Spleen (tissue), 11 donors: ENCODE results near the gene TMEM132D. TPM values are rescaled to one million over a fixed set of nuclear protein-coding genes. Genes with fewer than 3 reads are reported as not detected.

Experiments
- DNase-seq: peaks from one replicate; pipeline ENCODE4 v3.0.0-alpha.2; 2020
- H3K27ac ChIP-seq, 8 donors: fragments of 200-600 bp; sonication (generic) in 7 of 8; 1 replicate in 4 of 8; 2 replicates in 4 of 8; pipeline versions ENCODE4 v1.5.0 to v1.8.0; 2016 to 2021; ENCODE audit warnings: inconsistent platforms in 4 of 8, mild to moderate bottlenecking in 4 of 8, moderate library complexity in 1 of 8
- H3K27me3 ChIP-seq, 7 donors: fragments of 200-600 bp; sonication (generic) in 6 of 7; replicated peaks in 1 of 7; 1 replicate in 4 of 7; 2 replicates in 3 of 7; pipeline versions ENCODE4 v1.5.0 to v1.8.0; 2016 to 2021; ENCODE audit warnings: inconsistent platforms in 3 of 7, mild to moderate bottlenecking in 1 of 7
- H3K36me3 ChIP-seq, 6 donors: fragments of 200-600 bp; sonication (generic) in 5 of 6; 1 replicate in 4 of 6; 2 replicates in 2 of 6; pipeline versions ENCODE4 v1.5.0 to v1.8.0; 2016 to 2021; ENCODE audit warnings: inconsistent platforms in 2 of 6
- H3K4me1 ChIP-seq, 6 donors: fragments of 200-600 bp; sonication (generic) in 5 of 6; 1 replicate in 3 of 6; 2 replicates in 3 of 6; pipeline versions ENCODE4 v1.5.0 to v1.8.0; 2016 to 2021; ENCODE audit warnings: inconsistent platforms in 3 of 6
- H3K4me3 ChIP-seq, 8 donors: fragments of 200-600 bp; sonication (generic) in 7 of 8; 1 replicate in 4 of 8; 2 replicates in 4 of 8; pipeline versions ENCODE4 v1.5.0 to v1.8.0; 2016 to 2021; ENCODE audit warnings: inconsistent platforms in 4 of 8, mild to moderate bottlenecking in 4 of 8, moderate library complexity in 2 of 8
- H3K9me3 ChIP-seq, 8 donors: fragments of 200-600 bp; sonication (generic) in 7 of 8; 1 replicate in 4 of 8; 2 replicates in 4 of 8; pipeline versions ENCODE4 v1.5.0 to v1.8.0; 2016 to 2021; ENCODE audit warnings: inconsistent platforms in 4 of 8
- POLR2A ChIP-seq, 3 donors: fragments of 450-650 bp; IDR thresholded peaks; one replicate each; pipeline ENCODE4 v1.5.1; 2017; ENCODE audit warnings: antibody characterized with exemption in 3 of 3, mild to moderate bottlenecking in 1 of 3
- POLR2AphosphoS5 ChIP-seq, 3 donors: sonication (generic); formaldehyde crosslinking; IDR thresholded peaks; one replicate each; pipeline ENCODE4 v1.5.1; 2017; ENCODE audit warnings: antibody characterized with exemption in 3 of 3
- WGBS, 5 donors: extraction: QIAGEN DNeasy Blood & Tissue Kit in 3 of 5; methylation state at CpG; one replicate each; pipeline versions ENCODE4 v1.1.5 to v1.1.7; 2013 to 2018; 5-methylcytosine and 5-hydroxymethylcytosine counted together
- intact Hi-C: fragments of 100-400 bp; cut with DNase I; formaldehyde crosslinking; loops from one replicate; pipeline ENCODE4 v1.15.0; 2023; ENCODE audit warnings: low total_unique reads
- polyA plus RNA-seq, 3 donors: library from polyadenylated mRNA; stranded (reverse); fragments of 200-250 nt; gene quantifications; one replicate each; pipeline ENCODE4 v1.2.1, GENCODE V29; 2013
- total RNA-seq, 7 donors: library from RNA; depleted of rRNA in 3 of 7; stranded (reverse); fragments of >200 nt in 3 of 7; fragmentation: NEBNext Ultra II Directional in 4 of 7; extraction: Animal tissue kit (Norgen Biotek cat#: 25700) in 4 of 7; gene quantifications; one replicate each; pipeline versions ENCODE4 v1.1.0 to v1.2.1, GENCODE V29; 2016 to 2021
- TF ChIP-seq, protein P1 (sequence below), 11 experiments: fragments of 200-600 bp in 7 of 11; fragments of 450-650 bp in 4 of 11; sonication (generic) in 4 of 11; IDR thresholded peaks in 8 of 11; conservative IDR thresholded peaks in 3 of 11; 1 replicate in 7 of 11; 2 replicates in 4 of 11; pipeline versions ENCODE4 v1.4.0 to v1.8.0; 2016 to 2021; ENCODE audit warnings: antibody characterized with exemption in 11 of 11, inconsistent platforms in 4 of 11, mild to moderate bottlenecking in 1 of 11
- donor health status: healthy with polysubstance abuse.
- donor health status: DM: no; HTN: no; CAD: no; lungs with moderate emphysema.
- donor health status: DM: no; HTN: no; CAD: no.
- donor health status: Bipolar disorder and iron deficiency.
- donor health status: healthy.
- donor health status: DM: no; HTN: no; CAD: no.
- donor health status: DM: yes; HTN: yes; CAD: no.

Gene TMEM132D
- total and polyA plus RNA-seq, 10 donors: 0.03 TPM; not detected in 9

DNA sequence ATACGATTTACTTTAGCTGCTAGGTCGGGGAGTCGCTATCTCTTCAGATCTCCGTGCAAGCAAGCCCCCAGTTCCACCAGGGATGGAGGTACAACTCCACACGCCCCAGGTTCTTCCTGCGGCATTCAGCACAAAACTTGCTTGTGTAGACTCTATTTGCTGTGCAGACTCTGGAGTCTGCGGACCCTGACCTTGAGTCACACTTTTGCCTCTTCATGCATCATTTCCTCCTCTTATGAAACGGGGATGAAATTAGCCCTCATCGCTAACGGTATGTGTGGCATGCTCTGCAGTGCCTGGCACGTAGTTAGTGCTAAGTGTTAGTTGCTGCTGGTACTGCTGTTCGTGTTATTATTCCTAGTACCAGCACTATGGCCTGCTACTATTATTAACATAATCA lies 84.4 kb downstream of the TMEM132D start:
- no peak for DNase-seq
- Histone ChIP-seq H3K36me3 (no peaks in the 10 kb centered on the region), H3K4me3 (no peak overlapping the region), H3K27ac (no peak overlapping the region), H3K9me3 (peaks cover 0 to 27% (median 0%) of the 10 kb centered on the region in 8 donors), H3K4me1 (no peaks in the 10 kb centered on the region), H3K27me3 (no peaks in the 10 kb centered on the region)
- TF ChIP-seq POLR2A (IDR thresholded peaks at IDR 0.05) (no peak), POLR2AphosphoS5 (IDR thresholded peaks at IDR 0.05) (no peak)
- TF ChIP-seq, protein P1, sequence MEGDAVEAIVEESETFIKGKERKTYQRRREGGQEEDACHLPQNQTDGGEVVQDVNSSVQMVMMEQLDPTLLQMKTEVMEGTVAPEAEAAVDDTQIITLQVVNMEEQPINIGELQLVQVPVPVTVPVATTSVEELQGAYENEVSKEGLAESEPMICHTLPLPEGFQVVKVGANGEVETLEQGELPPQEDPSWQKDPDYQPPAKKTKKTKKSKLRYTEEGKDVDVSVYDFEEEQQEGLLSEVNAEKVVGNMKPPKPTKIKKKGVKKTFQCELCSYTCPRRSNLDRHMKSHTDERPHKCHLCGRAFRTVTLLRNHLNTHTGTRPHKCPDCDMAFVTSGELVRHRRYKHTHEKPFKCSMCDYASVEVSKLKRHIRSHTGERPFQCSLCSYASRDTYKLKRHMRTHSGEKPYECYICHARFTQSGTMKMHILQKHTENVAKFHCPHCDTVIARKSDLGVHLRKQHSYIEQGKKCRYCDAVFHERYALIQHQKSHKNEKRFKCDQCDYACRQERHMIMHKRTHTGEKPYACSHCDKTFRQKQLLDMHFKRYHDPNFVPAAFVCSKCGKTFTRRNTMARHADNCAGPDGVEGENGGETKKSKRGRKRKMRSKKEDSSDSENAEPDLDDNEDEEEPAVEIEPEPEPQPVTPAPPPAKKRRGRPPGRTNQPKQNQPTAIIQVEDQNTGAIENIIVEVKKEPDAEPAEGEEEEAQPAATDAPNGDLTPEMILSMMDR (IDR thresholded peaks at IDR 0.05 in 8 of 11, conservative IDR thresholded peaks at IDR 0.05 in 3 of 11): no peak
- intact Hi-C loops: no loop called here
- whole genome bisulfite sequencing, 5 donors: 59 to 82% (median 68%) methylated on average over 12 of the region's 12 CpGs

DNA sequence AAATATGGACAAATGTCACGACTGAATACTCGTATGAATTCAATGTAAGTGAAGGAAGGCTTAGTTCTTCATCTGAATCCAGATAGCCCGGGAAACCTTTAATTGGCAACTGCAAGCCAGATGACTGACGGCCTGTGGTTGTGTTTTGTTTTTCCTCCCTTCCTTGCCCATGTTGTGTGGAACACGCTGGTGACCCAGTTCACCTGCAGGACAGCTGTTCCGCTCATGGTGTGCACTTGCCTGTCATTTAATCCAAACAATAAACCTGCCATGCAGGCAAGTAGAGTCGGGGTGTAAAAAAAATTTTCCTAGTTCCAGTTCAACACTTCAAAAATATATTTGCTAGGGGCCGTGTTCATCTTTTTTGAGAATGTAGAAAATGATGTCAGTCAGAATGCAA lies 88.0 kb downstream of the TMEM132D start:
- no peaks in the 10 kb centered on the region for H3K27me3 ChIP-seq
- no peak overlapping the region for H3K27ac ChIP-seq
- intact Hi-C loops: no loop called here
- no peak for TF ChIP-seq POLR2A (IDR thresholded peaks at IDR 0.05)
- TF ChIP-seq, protein P1 (IDR thresholded peaks at IDR 0.05 in 8 of 11, conservative IDR thresholded peaks at IDR 0.05 in 3 of 11): no peak
- TF ChIP-seq POLR2AphosphoS5 (IDR thresholded peaks at IDR 0.05): no peak
- 62 to 71% (median 69%) methylated on average over 8 of the region's 8 CpGs for WGBS, 5 donors
- no peak overlapping the region for H3K4me3 ChIP-seq
- H3K9me3 ChIP-seq: peaks cover 0 to 11% (median 0%) of the 10 kb centered on the region in 8 donors
- DNase-seq: no peak
- H3K4me1 ChIP-seq: no peaks in the 10 kb centered on the region
- H3K36me3 ChIP-seq: no peaks in the 10 kb centered on the region

DNA sequence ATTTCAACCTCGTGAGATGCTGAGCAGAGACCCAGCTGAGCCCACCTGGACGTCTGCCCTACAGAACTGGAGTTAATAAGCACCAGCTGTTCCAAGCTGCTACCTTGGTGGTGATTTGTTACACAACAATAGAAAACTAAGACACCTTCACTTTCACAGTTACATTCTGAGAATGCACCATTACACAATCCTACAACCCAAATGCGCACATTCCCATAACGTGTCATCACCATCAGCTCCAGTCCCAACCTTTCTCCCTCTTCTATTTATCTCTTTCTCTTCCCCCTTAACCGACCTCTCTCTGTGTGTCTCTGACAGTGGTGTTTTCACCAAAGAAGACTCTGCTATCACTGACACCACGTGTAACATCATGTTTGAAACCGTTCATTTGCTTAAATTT lies 91.9 kb downstream of the TMEM132D start:
- Histone ChIP-seq H3K9me3 (peaks cover 0 to 6% (median 0%) of the 10 kb centered on the region in 8 donors), H3K4me1 (no peaks in the 10 kb centered on the region), H3K4me3 (no peak overlapping the region), H3K36me3 (no peaks in the 10 kb centered on the region), H3K27me3 (no peaks in the 10 kb centered on the region), H3K27ac (no peak overlapping the region)
- intact Hi-C loops: no loop called here
- WGBS, 5 donors: 73 to 82% (median 77%) methylated on average over 6 to 7 of the region's 7 CpGs
- no peak for TF ChIP-seq POLR2A (IDR thresholded peaks at IDR 0.05)
- no peak for TF ChIP-seq POLR2AphosphoS5 (IDR thresholded peaks at IDR 0.05)
- TF ChIP-seq, protein P1 (IDR thresholded peaks at IDR 0.05 in 8 of 11, conservative IDR thresholded peaks at IDR 0.05 in 3 of 11): no peak
- DNase-seq: no peak

DNA sequence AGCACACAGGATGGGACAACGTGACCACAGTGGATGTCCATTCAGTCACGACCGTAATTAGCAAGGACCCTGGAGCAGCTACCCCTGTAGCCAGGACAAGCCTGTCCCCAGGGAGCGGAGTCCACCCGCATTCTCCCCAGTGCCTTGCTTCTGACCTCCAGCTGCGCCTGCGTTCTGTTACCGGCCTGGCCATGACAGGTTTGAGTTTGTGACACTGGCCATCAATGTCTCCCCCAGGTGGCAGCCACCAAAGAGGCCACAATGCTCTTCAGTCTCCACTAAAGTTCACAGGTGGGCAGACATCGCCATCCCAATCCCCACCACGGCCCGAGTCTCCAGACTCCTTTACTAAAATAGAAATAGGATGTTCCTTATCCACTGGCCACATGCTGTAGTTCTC lies 96.7 kb downstream of the TMEM132D start:
- Histone ChIP-seq H3K4me1 (no peaks in the 10 kb centered on the region), H3K36me3 (no peaks in the 10 kb centered on the region), H3K9me3 (peaks cover 0 to 11% (median 0%) of the 10 kb centered on the region in 8 donors), H3K27me3 (no peaks in the 10 kb centered on the region), H3K4me3 (no peak overlapping the region), H3K27ac (no peak overlapping the region)
- WGBS, 5 donors: 83 to 92% (median 83%) methylated on average over 11 of the region's 11 CpGs
- TF ChIP-seq POLR2A (IDR thresholded peaks at IDR 0.05): no peak
- TF ChIP-seq POLR2AphosphoS5 (IDR thresholded peaks at IDR 0.05): no peak
- TF ChIP-seq, protein P1 (IDR thresholded peaks at IDR 0.05 in 8 of 11, conservative IDR thresholded peaks at IDR 0.05 in 3 of 11): no peak
- intact Hi-C loops: no loop called here
- no peak for DNase-seq
